DMS79 treated with DMSO at 0.1 percent for 48 hours (cell line): ENCODE results near the gene ATF7IP.

Experiments
- DNase-seq: peaks from one replicate; lab custom pipeline; 2025; lab: John Stamatoyannopoulos, UW

The ATF7IP gene

GRCh38 chr12:14418451-14418890, 53.0 kb downstream of the ATF7IP start:
- no peak for DNase-seq

GRCh38 chr12:14422516-14423230, 57.2 kb downstream of the ATF7IP start:
- no peak for DNase-seq

DNA sequence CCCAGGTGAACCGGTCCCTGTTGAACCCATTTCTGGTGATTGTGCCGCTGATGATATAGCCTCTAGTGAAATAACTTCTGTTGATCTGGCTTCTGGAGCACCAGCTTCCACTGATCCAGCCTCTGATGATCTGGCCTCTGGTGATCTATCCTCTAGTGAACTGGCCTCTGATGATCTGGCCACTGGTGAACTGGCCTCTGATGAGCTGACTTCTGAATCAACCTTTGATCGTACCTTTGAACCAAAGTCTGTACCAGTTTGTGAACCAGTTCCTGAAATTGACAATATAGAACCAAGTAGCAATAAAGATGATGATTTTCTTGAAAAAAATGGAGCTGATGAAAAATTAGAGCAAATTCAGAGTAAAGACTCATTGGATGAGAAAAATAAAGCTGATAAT, 59.1 kb downstream of the ATF7IP start:
- no peak for DNase-seq

GRCh38 chr12:14426792-14427191, 61.3 kb downstream of the ATF7IP start:
- DNase-seq = no peak

- no peak for DNase-seq
These were observed 62.4 kb downstream of the ATF7IP start for GRCh38 chr12:14427929-14428328.

- no peak for DNase-seq
These were observed 65.0 kb downstream of the ATF7IP start for GRCh38 chr12:14430394-14430986.

DNA sequence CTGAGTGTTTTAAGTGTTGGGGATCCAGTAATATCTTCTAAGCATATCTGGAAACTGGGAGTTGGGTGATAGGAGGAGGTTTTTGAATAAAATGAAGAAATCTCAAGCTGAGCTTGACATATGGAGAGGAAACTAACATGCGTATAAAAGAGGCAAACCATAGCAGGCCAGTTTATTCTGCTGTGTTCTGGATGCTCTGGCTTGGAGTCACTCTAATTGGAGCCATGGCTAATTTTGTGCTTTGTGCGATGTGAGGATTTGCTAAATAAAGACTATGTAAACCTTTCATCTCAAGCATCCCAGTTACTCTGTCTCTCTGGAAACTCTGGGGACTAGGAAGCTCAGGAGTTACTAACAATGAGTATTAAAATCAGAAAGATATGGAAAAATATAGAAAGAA, 66.5 kb downstream of the ATF7IP start:
- DNase-seq = no peak

GRCh38 chr12:14435627-14436026, 70.1 kb downstream of the ATF7IP start:
- DNase-seq = no peak

- no peak for DNase-seq
These were observed 76.9 kb downstream of the ATF7IP start for GRCh38 chr12:14442221-14442881.

DNA sequence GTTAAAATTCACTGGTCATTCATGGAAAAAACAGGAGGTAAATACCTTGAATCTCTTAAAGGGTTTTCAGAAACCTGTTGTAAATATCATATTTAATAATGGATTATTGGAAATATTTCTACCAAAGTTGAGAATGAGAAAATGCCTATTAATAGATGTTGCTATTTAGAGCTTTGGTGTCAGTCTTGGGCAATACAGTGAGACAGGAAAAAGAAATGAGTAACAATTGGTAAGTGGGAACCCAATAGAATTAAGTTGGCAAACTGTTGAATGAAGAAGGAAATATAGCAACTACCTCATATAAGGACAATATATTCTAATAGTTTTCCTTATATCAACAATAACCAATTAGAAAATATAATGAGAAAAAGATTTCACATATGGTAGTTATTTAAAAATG, 78.0 kb downstream of the ATF7IP start:
- DNase-seq = no peak

- DNase-seq = no peak
These were observed 85.0 kb downstream of the ATF7IP start for GRCh38 chr12:14450479-14450878.

DNA sequence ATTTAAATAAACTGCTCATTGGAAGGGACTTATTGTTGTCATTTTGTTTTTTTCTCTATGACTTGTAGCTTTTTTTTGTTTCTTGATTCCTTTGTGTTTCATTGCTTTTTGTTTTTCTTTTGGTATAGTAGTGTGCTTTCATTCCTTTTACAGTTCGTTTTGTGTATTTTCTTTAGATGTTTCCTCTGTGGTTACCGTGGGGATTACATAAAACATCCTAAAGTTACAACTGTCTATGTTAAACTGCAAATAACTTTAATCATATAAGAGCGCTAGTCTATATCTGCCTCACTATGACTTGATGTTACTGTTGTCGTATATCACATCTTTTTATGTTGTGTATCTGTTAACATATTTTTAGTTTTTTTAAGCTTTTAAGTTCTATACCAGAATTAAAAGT, 86.9 kb downstream of the ATF7IP start:
- DNase-seq = no peak

DNA sequence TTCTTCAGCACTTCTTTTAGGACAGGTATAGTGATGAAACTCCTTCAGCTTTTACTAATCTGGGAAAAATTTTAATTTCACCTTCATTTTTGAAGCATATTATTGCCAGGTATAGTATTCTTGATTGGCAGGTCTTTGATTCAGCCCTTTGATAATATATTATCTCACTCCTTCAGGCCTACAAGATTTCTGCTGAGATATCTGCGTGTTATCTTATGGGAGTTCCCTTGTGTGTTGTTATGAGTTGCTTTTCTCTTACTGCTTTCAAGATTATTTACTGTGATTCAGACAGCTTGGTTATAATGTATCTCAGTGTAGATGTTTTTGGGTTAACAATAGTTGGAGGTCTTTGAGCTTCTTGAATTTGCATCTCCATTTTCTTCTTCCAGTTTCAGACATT, 87.4 kb downstream of the ATF7IP start:
- no peak for DNase-seq

GRCh38 chr12:14454098-14454907, 88.8 kb downstream of the ATF7IP start:
- DNase-seq = no peak

DNA sequence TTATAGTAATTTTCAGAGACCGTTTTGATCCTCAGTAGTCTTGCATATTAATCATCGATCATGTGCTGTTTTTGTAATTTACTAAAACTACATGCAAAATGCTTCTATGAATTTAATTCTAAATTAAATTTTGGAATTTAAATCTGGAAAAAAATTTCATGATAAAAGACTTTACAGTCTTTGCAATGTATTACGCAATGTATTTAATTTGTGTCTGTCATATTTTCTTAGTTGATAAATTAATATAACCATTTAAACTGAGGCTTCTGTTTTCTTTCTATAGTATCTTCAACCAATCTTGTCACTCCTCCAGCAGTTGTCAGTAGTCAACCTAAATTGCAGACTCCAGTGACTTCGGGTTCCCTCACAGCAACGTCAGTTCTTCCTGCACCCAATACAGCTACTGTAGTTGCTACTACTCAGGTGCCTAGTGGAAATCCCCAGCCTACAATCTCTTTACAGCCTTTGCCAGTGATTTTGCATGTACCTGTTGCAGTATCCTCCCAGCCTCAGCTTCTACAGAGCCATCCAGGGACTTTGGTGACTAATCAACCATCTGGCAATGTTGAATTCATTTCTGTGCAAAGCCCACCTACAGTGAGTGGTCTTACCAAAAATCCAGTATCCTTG, 94.8 kb downstream of the ATF7IP start:
- no peak for DNase-seq

DNA sequence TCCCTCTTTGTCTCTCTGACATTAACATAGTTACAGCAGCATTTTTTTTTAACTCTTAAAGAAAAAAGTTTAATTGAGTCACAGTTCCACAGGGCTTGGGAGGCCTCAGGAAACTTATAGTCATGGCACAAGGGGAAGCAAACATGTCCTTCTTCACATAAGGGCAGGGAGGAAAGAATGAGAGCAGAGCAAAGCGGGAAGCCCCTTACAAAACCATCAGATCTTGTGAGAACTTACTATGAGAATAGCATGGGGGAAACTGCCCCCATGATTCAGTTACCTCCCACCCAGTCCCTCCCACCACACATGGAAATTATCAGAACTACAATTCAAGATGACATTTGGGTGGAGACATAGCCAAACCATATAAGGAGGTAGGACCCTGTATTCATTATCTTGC, 106.0 kb downstream of the ATF7IP start:
- no peak for DNase-seq

GRCh38 chr12:14473707-14474287, 108.3 kb downstream of the ATF7IP start:
- peak; percentile 20 for DNase-seq

- DNase-seq = no peak
These were observed 113.5 kb downstream of the ATF7IP start for GRCh38 chr12:14479004-14479403.

DNA sequence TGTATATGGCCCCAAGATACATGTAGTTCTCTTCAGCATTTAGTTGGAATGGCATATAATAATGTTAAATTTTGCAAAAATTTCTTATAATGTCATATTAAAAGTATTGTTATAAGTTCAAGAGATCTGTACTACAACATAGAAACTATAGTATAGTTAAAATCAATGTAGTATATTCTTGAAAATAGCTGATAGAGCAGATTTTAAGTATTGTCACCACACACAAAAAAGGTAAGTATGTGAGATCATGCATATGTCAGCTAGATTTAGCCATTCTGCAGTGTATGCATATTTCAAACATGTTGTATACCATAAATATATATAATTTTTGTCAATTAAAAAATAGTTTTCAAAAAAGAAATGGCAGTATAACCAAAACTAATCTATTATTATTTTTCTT, 115.7 kb downstream of the ATF7IP start:
- DNase-seq = no peak

DNA sequence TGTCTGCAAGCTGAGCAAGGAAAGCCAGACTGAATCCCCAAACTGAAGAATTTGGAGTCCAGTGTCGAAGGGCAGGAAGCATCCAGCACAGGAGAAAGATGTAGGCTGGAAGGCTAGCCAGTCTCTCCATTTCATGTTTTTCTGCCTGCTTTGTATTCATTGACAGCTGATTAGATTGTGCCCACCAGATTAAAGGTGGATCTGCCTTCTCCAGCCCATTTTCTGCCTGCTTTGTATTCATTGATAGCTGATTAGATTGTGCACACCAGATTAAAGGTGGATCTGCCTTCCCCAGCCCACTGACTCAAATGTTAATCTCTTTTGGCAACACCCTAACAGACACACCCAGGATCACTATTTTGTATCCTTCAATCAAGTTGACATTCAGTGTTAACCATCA, 116.9 kb downstream of the ATF7IP start:
- DNase-seq = no peak

DNA sequence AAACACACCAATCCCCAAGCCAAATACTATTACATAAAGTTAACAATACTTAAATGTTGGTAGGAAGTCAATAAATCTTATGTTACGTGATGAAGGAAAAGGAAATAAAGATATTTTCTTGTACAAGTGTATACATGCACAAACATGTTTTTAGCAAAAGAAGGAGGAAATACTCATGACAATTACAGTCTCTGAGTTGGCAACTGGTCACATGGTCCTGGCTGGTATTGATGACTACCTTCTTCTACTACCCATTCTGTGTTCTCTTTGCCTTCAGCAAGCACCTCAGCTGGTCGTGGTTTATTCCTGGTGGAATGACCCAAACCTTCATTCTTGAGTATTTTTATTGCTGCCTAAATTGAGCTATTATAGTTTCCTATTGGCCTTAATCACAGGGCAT, 117.4 kb downstream of the ATF7IP start:
- DNase-seq = no peak

DNA sequence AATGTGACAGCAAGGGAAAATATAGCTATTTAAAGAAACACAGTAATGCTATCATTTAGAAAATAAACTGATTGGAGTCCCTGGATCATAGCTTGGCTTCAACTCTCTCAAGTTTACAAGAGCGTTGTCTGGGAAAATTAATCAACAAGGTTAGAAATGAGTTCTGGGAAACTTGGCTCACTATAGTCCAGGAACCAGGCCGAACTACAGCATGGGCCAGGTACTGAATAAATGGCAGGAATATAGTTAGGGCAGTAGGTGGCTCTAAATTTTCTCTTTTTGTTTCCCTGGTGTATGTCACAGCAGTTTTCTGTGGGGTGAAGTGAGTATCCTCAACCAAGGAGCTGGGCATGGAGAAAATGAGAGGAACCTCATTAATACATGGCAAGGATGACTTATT, 129.8 kb downstream of the ATF7IP start:
- no peak for DNase-seq
